ENCODE measurements around the gene NAV3. TPM values are rescaled to one million over a fixed set of nuclear protein-coding genes. Genes with fewer than 3 reads are reported as not detected.
"Not testable (repeated sequence)": the region's sequence is repeated elsewhere in the genome, so short reads cannot be mapped to it uniquely, and the experiment has no call there.

The NAV3 gene
- total RNA-seq, 1 experiment from 2014 or later: 71.0 TPM

GRCh38 chr12:78102801-78103200 is 272.1 kb downstream of the NAV3 start:
- DNase-seq (ENCODE audit: low read depth): not testable (repeated sequence)

- DNase-seq (ENCODE audit: low read depth): no peak
Measured at GRCh38 chr12:78115889-78116288, 285.2 kb downstream of the NAV3 start.

GRCh38 chr12:78118036-78118435 is 287.3 kb downstream of the NAV3 start:
- DNase-seq (ENCODE audit: low read depth): no peak

GRCh38 chr12:78118486-78118885 is 287.8 kb downstream of the NAV3 start:
- DNase-seq (ENCODE audit: low read depth): no peak

GRCh38 chr12:78119351-78119918 is 288.7 kb downstream of the NAV3 start:
- DNase-seq (ENCODE audit: low read depth): no peak

GRCh38 chr12:78120306-78120705 is 289.6 kb downstream of the NAV3 start:
- no peak for DNase-seq (ENCODE audit: low read depth)

- DNase-seq (ENCODE audit: low read depth): peak; percentile 11
Measured at GRCh38 chr12:78120866-78121560, 290.3 kb downstream of the NAV3 start.

GRCh38 chr12:78121969-78122610 is 291.4 kb downstream of the NAV3 start:
- no peak for DNase-seq (ENCODE audit: low read depth)

GRCh38 chr12:78128211-78128610 is 297.5 kb downstream of the NAV3 start:
- DNase-seq (ENCODE audit: low read depth): no peak

GRCh38 chr12:78143717-78144116 is 313.0 kb downstream of the NAV3 start:
- DNase-seq (ENCODE audit: low read depth): no peak

GRCh38 chr12:78145398-78145797 is 314.7 kb downstream of the NAV3 start:
- no peak for DNase-seq (ENCODE audit: low read depth)

GRCh38 chr12:78146365-78146772 is 315.7 kb downstream of the NAV3 start:
- peak; percentile 2 for DNase-seq (ENCODE audit: low read depth)

GRCh38 chr12:78149459-78149858 is 318.8 kb downstream of the NAV3 start:
- no peak for DNase-seq (ENCODE audit: low read depth)

GRCh38 chr12:78155546-78155945 is 324.9 kb downstream of the NAV3 start:
- peak; percentile 37 for DNase-seq (ENCODE audit: low read depth)

GRCh38 chr12:78156751-78157150 is 326.1 kb downstream of the NAV3 start:
- DNase-seq (ENCODE audit: low read depth): no peak

GRCh38 chr12:78157199-78157598 is 326.5 kb downstream of the NAV3 start:
- DNase-seq (ENCODE audit: low read depth): peak; percentile 40

GRCh38 chr12:78164154-78164553 is 333.5 kb downstream of the NAV3 start:
- DNase-seq (ENCODE audit: low read depth): no peak

- no peak for DNase-seq (ENCODE audit: low read depth)
Measured at GRCh38 chr12:78167510-78167909, 336.8 kb downstream of the NAV3 start.

- no peak for DNase-seq (ENCODE audit: low read depth)
Measured at GRCh38 chr12:78171061-78171460, 340.4 kb downstream of the NAV3 start.

- no peak for DNase-seq (ENCODE audit: low read depth)
Measured at GRCh38 chr12:78176643-78177042, 345.9 kb downstream of the NAV3 start.

- no peak for DNase-seq (ENCODE audit: low read depth)
Measured at GRCh38 chr12:78177298-78177697, 346.6 kb downstream of the NAV3 start.

- no peak for DNase-seq (ENCODE audit: low read depth)
Measured at GRCh38 chr12:78179346-78179745, 348.7 kb downstream of the NAV3 start.

All from HT1080 (cell line).